H1 (cell line): ENCODE results near the gene CORO7. TPM values are rescaled to one million over a fixed set of nuclear protein-coding genes. Genes with fewer than 3 reads are reported as not detected.

Source experiments
- ASH2L ChIP-seq: fragments of 200-600, 300-600 bp; sonication (generic); IDR thresholded peaks from one replicate; pipeline ENCODE4 v1.7.1; 2017; ENCODE audit warnings: low read length
- BACH1 ChIP-seq: IDR thresholded peaks from 2 replicates; pipeline ENCODE4 v1.6.1; 2012; ENCODE audit warnings: low read length, improper control_type of control experiment
- CBX5 ChIP-seq: fragments of 300-800, 300-1000 bp; sonication (generic); IDR thresholded peaks from 2 replicates; pipeline ENCODE4 v1.7.1; 2016; ENCODE audit warnings: antibody characterized with exemption, low read length, low read depth
- EP300 ChIP-seq, 2 experiments: IDR thresholded peaks; 1 replicate in 1 of 2; 2 replicates in 1 of 2; pipeline ENCODE4 v1.6.1; 2011 to 2012; ENCODE audit warnings: low read depth in 2 of 2, low read length in 2 of 2, mild to moderate bottlenecking in 2 of 2, borderline replicate concordance in 1 of 2, inconsistent platforms in 1 of 2, moderate library complexity in 1 of 2
- GTF2F1 ChIP-seq: IDR thresholded peaks from 2 replicates; pipeline ENCODE4 v1.6.1; 2012; ENCODE audit warnings: low read depth, low read length, improper control_type of control experiment, borderline replicate concordance
- KDM1A ChIP-seq: fragments of 200-600, 300-600 bp; sonication (generic); IDR thresholded peaks from 2 replicates; pipeline ENCODE4 v1.7.1; 2016; ENCODE audit warnings: mild to moderate bottlenecking, low read length, borderline replicate concordance
- KDM4A ChIP-seq: IDR thresholded peaks from one replicate; pipeline ENCODE4 v1.7.1; 2012; ENCODE audit warnings: low read depth, mild to moderate bottlenecking, moderate library complexity, low read length, inconsistent platforms; ENCODE audit not compliant: severe bottlenecking
- MAX ChIP-seq: IDR thresholded peaks from 2 replicates; pipeline ENCODE4 v1.6.1; 2012; ENCODE audit warnings: inconsistent platforms
- RAD21 ChIP-seq, 2 experiments: IDR thresholded peaks in 1 of 2; conservative IDR thresholded peaks in 1 of 2; 2 replicates each; pipeline ENCODE4 v1.6.1; 2011; ENCODE audit warnings: low read depth in 2 of 2, low read length in 2 of 2, improper control_type of control experiment in 1 of 2, inconsistent platforms in 1 of 2, mild to moderate bottlenecking in 1 of 2, moderate library complexity in 1 of 2
- RBBP5 ChIP-seq: IDR thresholded peaks from 2 replicates; pipeline ENCODE4 v1.7.1; 2012; ENCODE audit warnings: low read depth, mild to moderate bottlenecking, inconsistent platforms, low read length, moderate library complexity, borderline replicate concordance
- RNF2 ChIP-seq: fragments of 200-900, 300-1000 bp; sonication (generic); IDR thresholded peaks from 2 replicates; pipeline ENCODE4 v1.7.1; 2016; ENCODE audit warnings: borderline replicate concordance, low read depth, mild to moderate bottlenecking, antibody characterized with exemption, low read length; ENCODE audit not compliant: poor library complexity, severe bottlenecking; ENCODE audit errors: missing control alignments
- RXRA ChIP-seq: IDR thresholded peaks from 2 replicates; pipeline ENCODE4 v1.6.1; 2011; ENCODE audit warnings: low read depth, mild to moderate bottlenecking, low read length, moderate library complexity; ENCODE audit not compliant: insufficient read depth
- SAP30 ChIP-seq: fragments of 300-600 bp; sonication (generic); IDR thresholded peaks from 2 replicates; pipeline ENCODE4 v1.7.1; 2012; ENCODE audit warnings: low read length, moderate library complexity, mild to moderate bottlenecking, inconsistent platforms; ENCODE audit not compliant: insufficient read depth, insufficient replicate concordance
- SIRT6 ChIP-seq: IDR thresholded peaks from one replicate; pipeline ENCODE4 v1.7.1; 2012; ENCODE audit warnings: low read length, inconsistent platforms
- SP1 ChIP-seq: IDR thresholded peaks from 2 replicates; pipeline ENCODE4 v1.6.1; 2011; ENCODE audit warnings: low read depth, low read length
- TAF7 ChIP-seq: optimal IDR thresholded peaks from 2 replicates; pipeline ENCODE3; 2011; ENCODE audit warnings: low read depth, mild to moderate bottlenecking, inconsistent platforms, low read length, moderate library complexity, borderline replicate concordance
- TCF12 ChIP-seq: IDR thresholded peaks from 2 replicates; pipeline ENCODE4 v1.6.1; 2011; ENCODE audit warnings: low read depth, mild to moderate bottlenecking, low read length
- TEAD4 ChIP-seq: IDR thresholded peaks from 2 replicates; pipeline ENCODE4 v1.6.1; 2012; ENCODE audit warnings: low read depth, low read length, inconsistent platforms, mixed read lengths
- USF2 ChIP-seq: IDR thresholded peaks from 2 replicates; pipeline ENCODE4 v1.6.1; 2011; ENCODE audit warnings: low read length, improper control_type of control experiment
- ZNF274 ChIP-seq: IDR thresholded peaks from 2 replicates; pipeline ENCODE4 v1.7.0; 2012; ENCODE audit warnings: low read length, borderline replicate concordance; ENCODE audit errors: extremely low read depth
- polyA plus RNA-seq, 7 experiments: library from polyadenylated mRNA; depleted of rRNA in 3 of 7; stranded (reverse) in 5 of 7; unstranded in 2 of 7; fragments of >200 nt in 5 of 7; fragments of 200-250 nt in 2 of 7; gene quantifications; 1 replicate in 5 of 7; 2 replicates in 1 of 7; 4 replicates in 1 of 7; pipeline versions ENCODE4 v1.2.1 to v1.2.3, GENCODE V29; 2011 to 2013; ENCODE audit warnings: missing spikeins in 2 of 7, mixed read lengths in 2 of 7
- total RNA-seq: library from RNA; stranded (reverse); fragmentation: NEBNext Ultra II Directional; extraction: Animal tissue kit (Norgen Biotek cat#: 25700); gene quantifications from 2 replicates; pipeline ENCODE4 v1.2.1, GENCODE V29; 2021

Gene CORO7
- total and polyA plus RNA-seq, 2 of the 8 experiments (the other 6 are each of a cell fraction or from before 2014, with no cell fraction given), result 25.2 to 29.8 TPM

GRCh38 chr16:4416200-4417032 is at the start of gene CORO7 (continued):
- no peak; the same call in none of the 2 replicates for TF ChIP-seq RBBP5
- no peak for TF ChIP-seq GTF2F1
- TF ChIP-seq TCF12, result no peak
- TF ChIP-seq SP1, result peak; percentile 23; the same call in 1 of the 2 replicates
- TF ChIP-seq TAF7, result no peak
- no peak for TF ChIP-seq CBX5
- TF ChIP-seq SIRT6, result no peak
- TF ChIP-seq RAD21 (IDR thresholded peaks at IDR 0.05 in 1 of 2, conservative IDR thresholded peaks at IDR 0.05 in 1 of 2; ENCODE audit: low read depth in 2 of 2, low read length in 2 of 2), result no peak
- peak; percentile 25; the same call in 1 of the 2 replicates for TF ChIP-seq TEAD4
- TF ChIP-seq ZNF274, result no peak
- TF ChIP-seq USF2, result peak; percentile 87
- TF ChIP-seq ASH2L, result peak; percentile 85
- peak; percentile 85 for TF ChIP-seq BACH1
- no peak for TF ChIP-seq SAP30
- TF ChIP-seq KDM1A, result no peak
- TF ChIP-seq EP300 (IDR thresholded peaks at IDR 0.05; ENCODE audit: borderline replicate concordance in 1 of 2, low read depth in 2 of 2, low read length in 2 of 2), result no peak
- peak; percentile 64 for TF ChIP-seq MAX
- no peak for TF ChIP-seq RNF2
- peak; percentile 78 for TF ChIP-seq KDM4A
- no peak for TF ChIP-seq RXRA
